Activated T-cell treated with anti-CD3 and anti-CD28 coated beads for 48 hours (primary cell): ENCODE measurements around the gene LCN9.
A peak's percentile ranks its signal among the peaks of the same experiment; 100 is the strongest.

Experiments
- DNase-seq: peaks from one replicate; pipeline ENCODE4 v3.0.0-alpha.2; 2020; ENCODE audit warnings: low read depth

The LCN9 gene

GRCh38 chr9:135698767-135699166 lies 35.7 kb downstream of the LCN9 start:
- no peak for DNase-seq

GRCh38 chr9:135699440-135699839 lies 36.3 kb downstream of the LCN9 start, which contains the start of gene SOHLH1:
Gene SOHLH1 (minus strand): TSS chr9:135699481. CDS start chr9:135699467, 14 bp downstream.
- no peak for DNase-seq

- DNase-seq, result no peak
These were observed 37.4 kb downstream of the LCN9 start for GRCh38 chr9:135700525-135700924.

GRCh38 chr9:135701067-135701958 lies 38.2 kb downstream of the LCN9 start:
- peak; percentile 7 for DNase-seq

- peak; percentile 69 for DNase-seq
These were observed 39.0 kb downstream of the LCN9 start, which contains the start of gene KCNT1 for GRCh38 chr9:135701959-135702721. Gene KCNT1 (plus strand): TSS chr9:135702185. CDS start chr9:135702259, 74 bp downstream.

- DNase-seq, result no peak
These were observed 40.6 kb downstream of the LCN9 start for GRCh38 chr9:135703726-135704125.

GRCh38 chr9:135704483-135704882 lies 41.4 kb downstream of the LCN9 start:
- no peak for DNase-seq

- no peak for DNase-seq
These were observed 42.3 kb downstream of the LCN9 start for GRCh38 chr9:135705376-135705775.

GRCh38 chr9:135706288-135706687 lies 43.2 kb downstream of the LCN9 start:
- DNase-seq, result no peak

- no peak for DNase-seq
These were observed 44.4 kb downstream of the LCN9 start for GRCh38 chr9:135707252-135708138.

GRCh38 chr9:135708164-135708563 lies 45.1 kb downstream of the LCN9 start:
- DNase-seq, result no peak

- DNase-seq, result no peak
These were observed 48.3 kb downstream of the LCN9 start for GRCh38 chr9:135711391-135711790.

- no peak for DNase-seq
These were observed 48.8 kb downstream of the LCN9 start for GRCh38 chr9:135711881-135712280.

- DNase-seq, result no peak
These were observed 49.6 kb downstream of the LCN9 start for GRCh38 chr9:135712613-135713295.

- DNase-seq, result no peak
These were observed 51.3 kb downstream of the LCN9 start for GRCh38 chr9:135714242-135715055.

GRCh38 chr9:135715056-135715595 lies 52.0 kb downstream of the LCN9 start:
- no peak for DNase-seq

- no peak for DNase-seq
These were observed 52.9 kb downstream of the LCN9 start for GRCh38 chr9:135716045-135716444.
